Parathyroid adenoma (tissue), 2 donors: ENCODE data around the gene PCBP3.

Source experiments
- H2AFZ ChIP-seq: fragments of 300-600 bp; sonication (generic); one replicate; pipeline ENCODE4 v1.7.0; 2017; ENCODE audit warnings: antibody characterized with exemption, mild to moderate bottlenecking
- H3K27ac ChIP-seq: fragments of 300-600 bp; sonication (generic); one replicate; pipeline ENCODE4 v1.7.0; 2017
- H3K27me3 ChIP-seq: fragments of 300-600 bp; sonication (generic); one replicate; pipeline ENCODE4 v1.7.0; 2017; ENCODE audit warnings: low read length; ENCODE audit not compliant: control insufficient read depth, insufficient read depth
- H3K36me3 ChIP-seq: fragments of 300-600 bp; sonication (generic); one replicate; pipeline ENCODE4 v1.7.0; 2017; ENCODE audit warnings: low read length; ENCODE audit not compliant: control insufficient read depth, insufficient read depth
- H3K4me1 ChIP-seq: fragments of 300-600 bp; sonication (generic); one replicate; pipeline ENCODE4 v1.7.0; 2017; ENCODE audit warnings: control low read depth
- H3K4me2 ChIP-seq: fragments of 300-600 bp; sonication (generic); one replicate; pipeline ENCODE4 v1.7.0; 2017; ENCODE audit warnings: low read length
- H3K4me3 ChIP-seq: fragments of 300-600 bp; sonication (generic); one replicate; pipeline ENCODE4 v1.7.0; 2017; ENCODE audit warnings: low read depth, low read length
- H3K79me2 ChIP-seq: fragments of 300-600 bp; sonication (generic); one replicate; pipeline ENCODE4 v1.7.0; 2017; ENCODE audit warnings: control low read depth
- H3K9ac ChIP-seq: fragments of 300-600 bp; sonication (generic); one replicate; pipeline ENCODE4 v1.7.0; 2017; ENCODE audit warnings: mild to moderate bottlenecking
- H3K9me3 ChIP-seq: fragments of 300-600 bp; sonication (generic); one replicate; pipeline ENCODE4 v1.7.0; 2017; ENCODE audit warnings: low read length; ENCODE audit not compliant: control insufficient read depth
- CTCF ChIP-seq: fragments of 300-600 bp; sonication (generic); IDR thresholded peaks from one replicate; pipeline ENCODE4 v1.7.0; 2017; ENCODE audit warnings: antibody characterized with exemption, mild to moderate bottlenecking
- donor health status: primary hyperparathyroidism.

The PCBP3 gene

DNA sequence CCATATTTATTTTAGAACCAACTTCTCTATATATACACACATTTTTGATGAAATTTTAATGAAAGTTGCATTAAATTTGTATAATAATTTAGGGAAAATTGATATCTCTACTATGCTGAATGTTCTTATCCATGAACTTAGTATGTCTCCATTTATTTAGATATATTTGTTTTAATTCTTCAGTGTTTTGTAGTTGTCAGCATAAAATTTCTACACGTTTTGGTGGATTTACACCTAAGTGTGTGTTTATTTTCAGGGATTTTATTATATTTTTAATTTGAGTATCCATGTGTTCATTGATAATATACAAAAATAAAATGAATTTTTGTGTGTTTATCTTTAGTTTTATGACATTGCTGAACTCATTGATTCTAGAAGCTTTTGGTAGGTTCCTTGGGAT is 36.7 kb downstream of the PCBP3 start:
- H3K4me1 ChIP-seq: no peaks in the 10 kb centered on the region
- no peak overlapping the region for H3K9ac ChIP-seq
- no peaks in the 10 kb centered on the region for H3K36me3 ChIP-seq
- H3K4me2 ChIP-seq: no peak overlapping the region
- no peaks in the 10 kb centered on the region for H3K27me3 ChIP-seq
- peaks cover 3% of the 10 kb centered on the region for H3K9me3 ChIP-seq
- H3K79me2 ChIP-seq: no peaks in the 10 kb centered on the region
- TF ChIP-seq CTCF: no peak
- H2AFZ ChIP-seq: no peak overlapping the region
- no peak overlapping the region for H3K4me3 ChIP-seq
- H3K27ac ChIP-seq: no peak overlapping the region

- no peak overlapping the region for H3K9ac ChIP-seq
- no peak overlapping the region for H3K4me3 ChIP-seq
- H3K79me2 ChIP-seq: no peaks in the 10 kb centered on the region
- no peak overlapping the region for H2AFZ ChIP-seq
- H3K27ac ChIP-seq: no peak overlapping the region
- H3K9me3 ChIP-seq: no peaks in the 10 kb centered on the region
- H3K4me2 ChIP-seq: no peak overlapping the region
- TF ChIP-seq CTCF: no peak
- H3K4me1 ChIP-seq: no peaks in the 10 kb centered on the region
- no peaks in the 10 kb centered on the region for H3K36me3 ChIP-seq
- no peaks in the 10 kb centered on the region for H3K27me3 ChIP-seq
Measured at GRCh38 chr21:45695086-45695485, 51.6 kb downstream of the PCBP3 start.

GRCh38 chr21:45698493-45699184 is 55.1 kb downstream of the PCBP3 start:
- Histone ChIP-seq H3K27me3 (no peaks in the 10 kb centered on the region), H3K4me2 (no peak overlapping the region), H3K9ac (no peak overlapping the region), H3K79me2 (no peaks in the 10 kb centered on the region), H2AFZ (no peak overlapping the region), H3K9me3 (no peaks in the 10 kb centered on the region), H3K4me3 (no peak overlapping the region), H3K36me3 (no peaks in the 10 kb centered on the region), H3K27ac (no peak overlapping the region), H3K4me1 (no peaks in the 10 kb centered on the region)
- TF ChIP-seq CTCF: no peak

- no peak overlapping the region for H3K4me2 ChIP-seq
Measured at GRCh38 chr21:45699251-45699942, 55.9 kb downstream of the PCBP3 start.

More at GRCh38 chr21:45699251-45699942, 55.9 kb downstream of the PCBP3 start:
- Histone ChIP-seq H3K36me3 (no peaks in the 10 kb centered on the region), H2AFZ (no peak overlapping the region), H3K9me3 (no peaks in the 10 kb centered on the region), H3K79me2 (no peaks in the 10 kb centered on the region), H3K27ac (no peak overlapping the region), H3K27me3 (no peaks in the 10 kb centered on the region), H3K4me3 (no peak overlapping the region), H3K9ac (no peak overlapping the region), H3K4me1 (no peaks in the 10 kb centered on the region)
- no peak for TF ChIP-seq CTCF
